K562 (cell line): ENCODE results near the gene SH3PXD2B. TPM values are rescaled to one million over a fixed set of nuclear protein-coding genes. Genes with fewer than 3 reads are reported as not detected.

ENCODE experiments used
- ATAC-seq: fragments of 200-7000 bp; cut with Tn5 transposase; 3 replicates; pipeline ENCODE4 v1.9.1; 2020; ENCODE audit warnings: moderate library complexity
- BruUV-seq: library from RNA; stranded (reverse); fragments of 400-500 nt; replicated peaks from 2 replicates; lab custom pipeline; 2021; lab: Mats Ljungman, UMichigan
- CTCF ChIA-PET: fragments of 300-600 bp; formaldehyde crosslinking; extraction: SDS; loops from one replicate; lab custom pipeline; 2021; ENCODE audit warnings: low intra/inter-chr PET ratio; lab: Yijun Ruan, JAX
- POLR2A ChIA-PET: fragments of 300-600, 350-650 bp; sonication (Branson Sonifier 250); formaldehyde crosslinking; extraction: SDS; loops from one replicate; lab custom pipeline; 2021; ENCODE audit warnings: antibody characterized with exemption, inconsistent platforms; lab: Yijun Ruan, JAX
- DNase-seq, 4 experiments: peaks; one replicate each; pipeline versions ENCODE4 v3.0.0 to v3.0.0-alpha.2; 2011 to 2018; ENCODE audit warnings: low spot score in 3 of 4, mixed read lengths in 3 of 4; ENCODE audit errors: extremely low read depth in 1 of 4
- FAIRE-seq: peaks from 2 replicates; lab custom pipeline; 2011; peaks lifted over from hg19 to GRCh38; lab: Jason Lieb, UNC
- H2AFZ ChIP-seq: 2 replicates; pipeline ENCODE4 v1.6.0; 2011; ENCODE audit warnings: low read depth, low read length, control low read depth, inconsistent platforms
- H3K27ac ChIP-seq: fragments of 200-600 bp; 3 replicates; pipeline ENCODE4 v1.8.0; 2011; ENCODE audit warnings: low read depth, mild to moderate bottlenecking, control low read depth, inconsistent platforms, low read length, moderate library complexity, mixed read lengths; ENCODE audit errors: extremely low read depth
- H3K27me3 ChIP-seq, 2 experiments: fragments of 300-600 bp in 1 of 2; 2 replicates in 1 of 2; 3 replicates in 1 of 2; pipeline versions ENCODE4 v1.6.0 to v1.8.0; 2011; ENCODE audit warnings: inconsistent platforms in 2 of 2, low read length in 2 of 2, mild to moderate bottlenecking in 1 of 2, mixed read lengths in 1 of 2, moderate library complexity in 1 of 2; ENCODE audit not compliant: control insufficient read depth in 2 of 2, insufficient read depth in 2 of 2
- H3K36me3 ChIP-seq: fragments of 300-600 bp; 3 replicates; pipeline ENCODE4 v1.8.0; 2011; ENCODE audit warnings: mild to moderate bottlenecking, low read length, inconsistent platforms; ENCODE audit not compliant: control insufficient read depth, insufficient read depth
- H3K4me1 ChIP-seq, 2 experiments: fragments of 200-600 bp in 1 of 2; replicated peaks in 1 of 2; 2 replicates in 1 of 2; 3 replicates in 1 of 2; pipeline versions ENCODE4 v1.5.1 to v1.8.0; 2011; ENCODE audit warnings: inconsistent platforms in 2 of 2, low read length in 2 of 2, mild to moderate bottlenecking in 1 of 2, mixed read lengths in 1 of 2, moderate library complexity in 1 of 2; ENCODE audit not compliant: control insufficient read depth in 2 of 2, insufficient read depth in 2 of 2
- H3K4me2 ChIP-seq: 2 replicates; pipeline ENCODE4 v1.6.1; 2011; ENCODE audit warnings: low read length, control low read depth, inconsistent platforms, mixed read lengths; ENCODE audit not compliant: insufficient read depth
- H3K4me3 ChIP-seq: fragments of 200-600 bp; sonication (generic), shearing (Covaris generic); 2 replicates; pipeline ENCODE4 v1.5.1; 2016; ENCODE audit warnings: control low read depth, inconsistent platforms
- H3K79me2 ChIP-seq: fragments of 200-600 bp; 3 replicates; pipeline ENCODE4 v1.8.0; 2011; ENCODE audit warnings: low read length, inconsistent platforms; ENCODE audit not compliant: control insufficient read depth, insufficient read depth
- H3K9ac ChIP-seq, 2 experiments: 2 replicates each; pipeline versions ENCODE4 v1.6.0 to v1.6.1; 2011; ENCODE audit warnings: low read depth in 2 of 2, low read length in 2 of 2, control low read depth in 1 of 2, inconsistent platforms in 1 of 2, mild to moderate bottlenecking in 1 of 2, mixed read lengths in 1 of 2; ENCODE audit not compliant: insufficient read depth in 1 of 2
- H3K9me1 ChIP-seq: one replicate; pipeline ENCODE4 v1.6.0; 2011; ENCODE audit warnings: inconsistent platforms, mild to moderate bottlenecking, low read length, moderate library complexity; ENCODE audit not compliant: control insufficient read depth, insufficient read depth
- H3K9me3 ChIP-seq: replicated peaks from 2 replicates; pipeline ENCODE4 v1.5.1; 2011; ENCODE audit warnings: low read depth, low read length, inconsistent platforms; ENCODE audit not compliant: control insufficient read depth, insufficient read depth
- H4K20me1 ChIP-seq: replicated peaks from 2 replicates; pipeline ENCODE4 v1.6.1; 2011; ENCODE audit warnings: low read length, inconsistent platforms, mixed read lengths; ENCODE audit not compliant: control insufficient read depth, insufficient read depth
- ATF1 ChIP-seq, 2 experiments: fragments of 450-650 bp in 1 of 2; IDR thresholded peaks; 2 replicates each; pipeline ENCODE4 v1.6.1; 2016; ENCODE audit warnings: missing compliant biosample characterization in 1 of 2, missing genetic modification characterization in 1 of 2
- ATF2 ChIP-seq: sonication (generic); formaldehyde crosslinking; IDR thresholded peaks from 2 replicates; pipeline ENCODE4 v1.8.1; 2022; ENCODE audit warnings: missing genetic modification reagents
- HDAC6 ChIP-seq: IDR thresholded peaks from 2 replicates; pipeline ENCODE4 v1.6.1; 2012; ENCODE audit warnings: low read depth, mild to moderate bottlenecking, control low read depth, inconsistent platforms, low read length, moderate library complexity
- HEY1 ChIP-seq: fragments of 250-450 bp; sonication (Bioruptor Pico); IDR thresholded peaks from 2 replicates; pipeline ENCODE4 v1.5.0; 2020; ENCODE audit warnings: mild to moderate bottlenecking, moderate library complexity, borderline replicate concordance
- KDM2B ChIP-seq: fragments of 250-450 bp; sonication (Bioruptor Pico); IDR thresholded peaks from 2 replicates; pipeline ENCODE4 v1.8.0; 2021; ENCODE audit warnings: mild to moderate bottlenecking, moderate library complexity
- POLR3G ChIP-seq: IDR thresholded peaks from 2 replicates; pipeline ENCODE4 v1.6.1; 2011; ENCODE audit not compliant: insufficient read length, insufficient replicate concordance; ENCODE audit errors: extremely low read depth
- THRAP3 ChIP-seq: fragments of 450-650 bp; IDR thresholded peaks from 2 replicates; pipeline ENCODE4 v1.6.1; 2016; ENCODE audit warnings: mild to moderate bottlenecking, inconsistent platforms, borderline replicate concordance
- ZFP30 ChIP-seq: fragments of 250-450 bp; sonication (Bioruptor Pico); IDR thresholded peaks from 2 replicates; pipeline ENCODE4 v1.8.0; 2022; ENCODE audit warnings: moderate library complexity, mild to moderate bottlenecking, inconsistent platforms, borderline replicate concordance
- ZNF140 ChIP-seq: fragments of 250-450 bp; sonication (Bioruptor Pico); IDR thresholded peaks from 2 replicates; pipeline ENCODE4 v1.8.0; 2021; ENCODE audit warnings: moderate library complexity, mild to moderate bottlenecking, inconsistent platforms
- ZNF431 ChIP-seq: sonication (generic); formaldehyde crosslinking; IDR thresholded peaks from 2 replicates; pipeline ENCODE4 v1.8.0; 2022; ENCODE audit warnings: mild to moderate bottlenecking, missing genetic modification reagents
- ZSCAN29 ChIP-seq: fragments of 450-650 bp; IDR thresholded peaks from 2 replicates; pipeline ENCODE4 v1.6.1; 2017
- WGBS: fragments of 100-300 bp; shearing (Covaris generic); methylation state at CpG from one replicate; pipeline ENCODE4 v1.1.6; 2016; ENCODE audit warnings: low coverage, mixed read lengths; ENCODE audit not compliant: insufficient coverage; ENCODE audit errors: missing lambda C conversion rate; 5-methylcytosine and 5-hydroxymethylcytosine counted together
- in situ Hi-C: fragments of 300-500 bp; cut with MboI; formaldehyde crosslinking; loops from 4 replicates; pipeline ENCODE4 v1.15.0; 2018; ENCODE audit warnings: inconsistent platforms, mixed read lengths
- intact Hi-C: fragments of 100-400 bp; cut with micrococcal nuclease; formaldehyde crosslinking; loops from 2 replicates; pipeline ENCODE4 v1.14.2; 2022
- polyA plus RNA-seq, 8 experiments: library from polyadenylated mRNA; depleted of rRNA in 4 of 8; stranded (reverse) in 5 of 8; unstranded in 3 of 8; fragments of >200 nt; fragmentation: Nextera tagmentation in 2 of 8; fragmentation: Illumina TruSeq in 1 of 8; extraction: Ambion mirVana in 2 of 8; extraction: Trizol in 1 of 8; gene quantifications; 2 replicates each; pipeline versions ENCODE4 v1.2.1 to v1.2.3, GENCODE V29; 2011 to 2014; ENCODE audit warnings: inconsistent platforms in 1 of 8, missing spikeins in 1 of 8
- total RNA-seq, 7 experiments: library from RNA; depleted of rRNA in 6 of 7; stranded (reverse); fragments of >200 nt in 6 of 7; fragmentation: Illumina TruSeq in 2 of 7; extraction: Trizol in 2 of 7; gene quantifications; 2 replicates each; pipeline versions ENCODE4 v1.2.1 to v1.2.3, GENCODE V29; 2011 to 2021; ENCODE audit warnings: low replicate concordance in 1 of 7
- TF ChIP-seq, protein P1 (sequence below): fragments of 450-650 bp; IDR thresholded peaks from 2 replicates; pipeline ENCODE4 v1.6.1; 2014; ENCODE audit warnings: low read depth, mild to moderate bottlenecking, moderate library complexity, borderline replicate concordance

Gene SH3PXD2B
- total and polyA plus RNA-seq, 9 of the 15 experiments (the other 6 are each of a cell fraction or from before 2014, with no cell fraction given), result 0.04 to 0.66 (median 0.19) TPM

GRCh38 chr5:172469697-172470096, 15.4 kb upstream of the SH3PXD2B start:
- no peaks in the 10 kb centered on the region for H4K20me1 ChIP-seq
- H3K4me2 ChIP-seq, result no peak overlapping the region
- no peak for TF ChIP-seq HDAC6
- no peak for TF ChIP-seq POLR3G
- TF ChIP-seq ZNF431 (CRISPR knock-in tag), result no peak
- no peak for TF ChIP-seq ZSCAN29
- TF ChIP-seq ATF1 (CRISPR knock-in tag; IDR thresholded peaks at IDR 0.05), result no peak
- TF ChIP-seq ATF1 (tag; IDR thresholded peaks at IDR 0.05), result no peak
- no peak for TF ChIP-seq ZFP30 (CRISPR knock-in tag)
- TF ChIP-seq, protein P1, sequence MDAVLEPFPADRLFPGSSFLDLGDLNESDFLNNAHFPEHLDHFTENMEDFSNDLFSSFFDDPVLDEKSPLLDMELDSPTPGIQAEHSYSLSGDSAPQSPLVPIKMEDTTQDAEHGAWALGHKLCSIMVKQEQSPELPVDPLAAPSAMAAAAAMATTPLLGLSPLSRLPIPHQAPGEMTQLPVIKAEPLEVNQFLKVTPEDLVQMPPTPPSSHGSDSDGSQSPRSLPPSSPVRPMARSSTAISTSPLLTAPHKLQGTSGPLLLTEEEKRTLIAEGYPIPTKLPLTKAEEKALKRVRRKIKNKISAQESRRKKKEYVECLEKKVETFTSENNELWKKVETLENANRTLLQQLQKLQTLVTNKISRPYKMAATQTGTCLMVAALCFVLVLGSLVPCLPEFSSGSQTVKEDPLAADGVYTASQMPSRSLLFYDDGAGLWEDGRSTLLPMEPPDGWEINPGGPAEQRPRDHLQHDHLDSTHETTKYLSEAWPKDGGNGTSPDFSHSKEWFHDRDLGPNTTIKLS, result no peak
- no peak for TF ChIP-seq ATF2 (CRISPR knock-in tag)
- TF ChIP-seq HEY1 (CRISPR knock-in tag), result no peak
- no peak for TF ChIP-seq KDM2B (CRISPR knock-in tag)
- no peak for TF ChIP-seq THRAP3
- no peak for TF ChIP-seq ZNF140
- H3K9me1 ChIP-seq, result no peaks in the 10 kb centered on the region
- peaks cover 7 to 12% of the 10 kb centered on the region in 2 experiments; a peak in 3 of 5 replicates for H3K27me3 ChIP-seq
- H3K4me1 ChIP-seq, result no peaks in the 10 kb centered on the region
- no peaks in the 10 kb centered on the region for H3K79me2 ChIP-seq
- ChIA-PET CTCF (no interaction called here), POLR2A (interaction anchor here (0.6 kb wide), 1 partner anchor 1132 kb away, joined by 3 read pairs; no protein-coding TSS in a partner anchor)
- intact Hi-C loops, result loop anchor here (10.0 kb wide), 1 partner anchor 465 kb away; no protein-coding TSS in a partner anchor
- H2AFZ ChIP-seq, result no peak overlapping the region
- 0% methylated on average over 7 of the region's 7 CpGs for WGBS
- no peaks in the 10 kb centered on the region for H3K9me3 ChIP-seq
- ATAC-seq (no peak), FAIRE-seq (no peak), DNase-seq (no peak)
- H3K4me3 ChIP-seq, result no peak overlapping the region
- in situ Hi-C loops, result no loop called here
- no peak overlapping the region for H3K9ac ChIP-seq
- no peak overlapping the region for H3K27ac ChIP-seq
- no TSS peak for BruUV-seq
- H3K36me3 ChIP-seq, result no peaks in the 10 kb centered on the region
